Endodermal cell (in vitro differentiated cells): ENCODE results near the gene GMPR. TPM values are rescaled to one million over a fixed set of nuclear protein-coding genes. Genes with fewer than 3 reads are reported as not detected.
"Not testable (repeated sequence)": the region's sequence is repeated elsewhere in the genome, so short reads cannot be mapped to it uniquely, and the experiment has no call there.

Experiments used
- DNase-seq: peaks from one replicate; pipeline ENCODE4 v3.0.0-alpha.2; 2017
- H3K27ac ChIP-seq: 2 replicates; pipeline ENCODE4 v1.5.1; 2013; ENCODE audit warnings: mild to moderate bottlenecking, low read depth, low read length, moderate library complexity
- H3K27me3 ChIP-seq: 2 replicates; pipeline ENCODE4 v1.6.1; 2013; ENCODE audit warnings: mild to moderate bottlenecking, low read length, moderate library complexity; ENCODE audit not compliant: insufficient read depth, control insufficient read depth, poor library complexity, severe bottlenecking
- H3K36me3 ChIP-seq: 2 replicates; pipeline ENCODE4 v1.7.0; 2013; ENCODE audit warnings: mild to moderate bottlenecking, low read length, moderate library complexity; ENCODE audit not compliant: control insufficient read depth, insufficient read depth
- H3K4me1 ChIP-seq: one replicate; pipeline ENCODE4 v1.7.0; 2013; ENCODE audit warnings: low read length; ENCODE audit not compliant: control insufficient read depth, insufficient read depth
- H3K4me3 ChIP-seq: 2 replicates; pipeline ENCODE4 v1.5.1; 2013; ENCODE audit warnings: mild to moderate bottlenecking, low read length, moderate library complexity
- H3K9ac ChIP-seq: 2 replicates; pipeline ENCODE4 v1.6.1; 2013; ENCODE audit warnings: mild to moderate bottlenecking, low read length, moderate library complexity; ENCODE audit not compliant: poor library complexity, severe bottlenecking; ENCODE audit errors: extremely low read depth
- H3K9me3 ChIP-seq: 2 replicates; pipeline ENCODE4 v1.6.1; 2013; ENCODE audit warnings: mild to moderate bottlenecking, low read length, moderate library complexity; ENCODE audit not compliant: control insufficient read depth
- H3K27ac Mint-ChIP-seq: 2 replicates; pipeline ENCODE4 v1.8.0; 2020; ENCODE audit warnings: mixed read lengths
- H3K27me3 Mint-ChIP-seq: 2 replicates; pipeline ENCODE4 v1.8.0; 2021; ENCODE audit warnings: mild to moderate bottlenecking, mixed read lengths; ENCODE audit not compliant: insufficient read depth
- H3K36me3 Mint-ChIP-seq: 2 replicates; pipeline ENCODE4 v1.8.0; 2020; ENCODE audit warnings: low read depth, mixed read lengths
- H3K4me1 Mint-ChIP-seq: 2 replicates; pipeline ENCODE4 v1.8.0; 2020; ENCODE audit warnings: mixed read lengths
- H3K4me3 Mint-ChIP-seq: 2 replicates; pipeline ENCODE4 v1.8.0; 2020; ENCODE audit warnings: mild to moderate bottlenecking, moderate library complexity, mixed read lengths
- H3K9me3 Mint-ChIP-seq: 2 replicates; pipeline ENCODE4 v1.8.0; 2020; ENCODE audit warnings: mild to moderate bottlenecking, mixed read lengths
- CTCF ChIP-seq: fragments of 200-600 bp; sonication (generic); conservative IDR thresholded peaks from 2 replicates; pipeline ENCODE4 v1.5.0; 2021; ENCODE audit warnings: antibody characterized with exemption, mild to moderate bottlenecking
- WGBS, 2 experiments: methylation state at CpG; one replicate each; pipeline versions ENCODE4 v1.1.5 to v1.1.7; 2013; ENCODE audit warnings: missing lambda C conversion rate in 2 of 2, mixed read lengths in 1 of 2; ENCODE audit not compliant: insufficient coverage in 1 of 2, insufficient read length in 1 of 2; 5-methylcytosine and 5-hydroxymethylcytosine counted together
- total RNA-seq, 2 donors: library from RNA; stranded (reverse); fragmentation: NEBNext Ultra II Directional in 1 of 2; extraction: Animal tissue kit (Norgen Biotek cat#: 25700) in 1 of 2; gene quantifications; 2 replicates in 1 of 2; 3 replicates in 1 of 2; pipeline ENCODE4 v1.2.1, GENCODE V29; 2021

Gene GMPR
- total RNA-seq, 2 donors from 2014 or later, result 4.9 to 20.7 TPM

- H3K9me3 Mint-ChIP-seq, result peaks cover 24% of the 10 kb centered on the region
- H3K4me1 Mint-ChIP-seq, result peaks cover 24% of the 10 kb centered on the region
- peaks cover 25% of the 10 kb centered on the region for H3K36me3 Mint-ChIP-seq
- H3K4me3 ChIP-seq, result peak overlapping the region; percentile 86
- not testable (repeated sequence) for H3K27me3 Mint-ChIP-seq, H3K9me3 ChIP-seq, H3K27ac ChIP-seq, DNase-seq, H3K27me3 ChIP-seq, H3K4me3 Mint-ChIP-seq
- WGBS, 2 experiments, result 61 to 100% methylated on average over 1 to 13 of the region's 13 CpGs
- H3K9ac ChIP-seq, result peak overlapping the region; percentile 88
- peaks cover 10% of the 10 kb centered on the region for H3K4me1 ChIP-seq
- H3K36me3 ChIP-seq, result peaks cover 12% of the 10 kb centered on the region
- peak overlapping the region; percentile 98 for H3K27ac Mint-ChIP-seq
These were observed 25.2 kb downstream of the GMPR start for GRCh38 chr6:16263464-16264099.

GRCh38 chr6:16264785-16265184, 26.4 kb downstream of the GMPR start:
- DNase-seq, result peak; percentile 67
- peaks cover 14% of the 10 kb centered on the region for H3K4me1 Mint-ChIP-seq
- peak overlapping the region; percentile 98 for H3K27ac Mint-ChIP-seq
- H3K9me3 ChIP-seq, result peaks cover 8% of the 10 kb centered on the region
- H3K36me3 ChIP-seq, result peaks cover 9% of the 10 kb centered on the region
- H3K4me3 Mint-ChIP-seq, result no peak overlapping the region
- 50 to 83% methylated on average over 1 to 2 of the region's 2 CpGs for WGBS, 2 experiments
- peak overlapping the region; percentile 55 for H3K4me3 ChIP-seq
- no peak overlapping the region for H3K27ac ChIP-seq
- H3K9me3 Mint-ChIP-seq, result peaks cover 24% of the 10 kb centered on the region
- no peaks in the 10 kb centered on the region for H3K27me3 ChIP-seq
- no peak for TF ChIP-seq CTCF
- H3K4me1 ChIP-seq, result peaks cover 8% of the 10 kb centered on the region
- no peaks in the 10 kb centered on the region for H3K27me3 Mint-ChIP-seq
- H3K36me3 Mint-ChIP-seq, result peaks cover 15% of the 10 kb centered on the region
- peak overlapping the region; percentile 44 for H3K9ac ChIP-seq

- peaks cover 24% of the 10 kb centered on the region for H3K9me3 Mint-ChIP-seq
- no peaks in the 10 kb centered on the region for H3K27me3 Mint-ChIP-seq
These were observed 27.3 kb downstream of the GMPR start for GRCh38 chr6:16265351-16266341.

More at GRCh38 chr6:16265351-16266341, 27.3 kb downstream of the GMPR start:
- peak overlapping the region; percentile 55 for H3K4me3 ChIP-seq
- peak overlapping the region; percentile 44 for H3K9ac ChIP-seq
- peaks cover 15% of the 10 kb centered on the region for H3K36me3 Mint-ChIP-seq
- peaks cover 9% of the 10 kb centered on the region for H3K36me3 ChIP-seq
- no peak for TF ChIP-seq CTCF
- H3K4me1 ChIP-seq, result peaks cover 8% of the 10 kb centered on the region
- no peak overlapping the region for H3K27ac ChIP-seq
- no peak for DNase-seq
- 96% methylated on average over 31 of the region's 31 CpGs for WGBS, 2 experiments
- peaks cover 8% of the 10 kb centered on the region for H3K9me3 ChIP-seq
- no peaks in the 10 kb centered on the region for H3K27me3 ChIP-seq
- H3K27ac Mint-ChIP-seq, result peak overlapping the region; percentile 98
- peaks cover 18% of the 10 kb centered on the region for H3K4me1 Mint-ChIP-seq
- H3K4me3 Mint-ChIP-seq, result no peak overlapping the region
